UCSD-AML1 (cell line): ENCODE results near the gene RBM48.
"Not testable (repeated sequence)": the region's sequence is repeated elsewhere in the genome, so short reads cannot be mapped to it uniquely, and the experiment has no call there.

ENCODE experiments used
- DNase-seq: peaks from one replicate; lab custom pipeline; 2025; ENCODE audit not compliant: unreplicated experiment; lab: John Stamatoyannopoulos, UW

Gene RBM48

DNA sequence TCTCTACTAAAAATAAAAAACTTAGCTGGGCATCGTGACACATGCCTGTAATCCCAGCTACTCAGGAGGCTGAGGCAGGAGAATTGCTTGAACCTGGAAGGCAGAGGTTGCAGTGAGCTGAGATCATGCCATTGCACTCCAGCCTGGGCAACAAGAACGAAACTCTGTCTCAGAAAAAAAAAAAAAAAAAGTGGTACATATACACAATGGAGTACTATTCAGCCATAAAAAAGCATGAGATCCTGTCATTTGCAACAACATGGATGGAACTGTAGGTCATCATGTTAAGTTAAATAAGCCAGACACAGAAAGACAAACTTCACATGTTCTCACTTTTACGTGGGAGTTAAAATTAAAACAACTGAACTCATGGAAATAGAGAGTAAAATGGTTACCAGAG is 14.9 kb downstream of the RBM48 start:
- DNase-seq = not testable (repeated sequence)

DNA sequence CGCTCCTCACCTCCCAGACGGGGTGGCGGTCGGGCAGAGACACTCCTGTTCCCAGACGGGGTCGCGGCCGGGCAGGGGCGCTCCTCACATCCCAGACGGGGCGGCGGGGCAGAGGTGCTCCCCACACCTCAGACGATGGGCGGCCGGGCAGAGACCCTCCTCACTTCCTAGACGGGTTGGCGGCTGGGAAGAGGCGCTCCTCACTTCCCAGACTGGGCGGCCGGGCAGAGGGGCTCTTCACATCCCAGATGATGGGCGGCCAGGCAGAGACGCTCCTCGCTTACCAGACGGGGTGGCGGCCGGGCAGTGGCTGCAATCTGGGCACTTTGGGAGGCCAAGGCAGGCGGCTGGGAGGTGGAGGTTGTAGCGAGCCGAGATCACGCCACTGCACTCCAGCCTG is 16.5 kb downstream of the RBM48 start:
- not testable (repeated sequence) for DNase-seq

DNA sequence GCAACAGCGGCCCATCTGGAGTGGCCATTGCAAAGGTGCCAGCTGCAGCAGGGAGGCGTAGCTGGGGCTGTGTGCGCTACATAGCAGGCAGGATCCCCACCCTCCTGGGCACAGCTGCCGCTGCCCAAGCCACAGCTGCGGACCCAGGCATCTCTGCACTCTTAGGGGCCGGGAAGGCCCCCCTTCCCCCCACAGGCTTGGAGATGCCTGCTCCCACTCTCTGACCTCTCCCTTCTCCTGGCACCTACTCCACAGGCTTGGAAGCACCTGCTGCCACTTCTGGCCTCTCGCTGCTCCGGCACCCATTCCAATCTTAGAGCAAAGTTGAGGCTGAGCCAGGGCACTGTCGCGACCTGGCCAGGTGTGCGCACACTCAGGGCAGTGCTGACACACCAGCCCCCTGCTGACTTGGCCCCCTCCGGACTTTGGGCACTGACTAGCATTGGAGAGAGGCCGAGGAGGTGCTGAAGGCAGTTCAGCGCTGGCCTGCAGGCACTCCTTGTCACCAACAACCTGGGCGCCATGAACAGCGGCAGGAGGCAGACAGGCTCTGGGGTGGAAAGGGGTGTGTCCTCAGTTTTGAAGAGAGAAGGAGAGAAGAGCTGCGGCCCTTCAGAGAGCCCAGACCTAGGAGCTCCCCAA is 18.4 kb downstream of the RBM48 start:
- DNase-seq = no peak

DNA sequence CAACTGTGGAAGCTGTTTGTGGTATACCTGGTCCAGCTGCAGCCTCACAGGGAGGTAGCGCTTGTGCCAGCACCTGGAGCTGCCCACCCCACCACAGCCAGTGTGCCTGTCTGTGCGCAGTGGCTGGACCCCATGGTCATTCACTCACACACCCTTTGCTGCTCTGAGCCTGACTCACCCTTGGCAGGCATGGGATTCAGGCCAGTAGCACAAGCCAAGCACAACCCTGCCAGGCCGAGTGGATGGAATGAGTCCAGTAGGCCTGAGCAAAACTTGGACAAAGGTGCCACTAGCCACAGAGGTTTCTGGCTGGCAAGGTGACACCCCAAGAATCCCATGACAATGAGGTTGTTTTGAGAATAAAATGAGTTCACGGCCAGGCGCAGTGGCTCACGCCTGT is 19.0 kb downstream of the RBM48 start:
- DNase-seq = no peak

DNA sequence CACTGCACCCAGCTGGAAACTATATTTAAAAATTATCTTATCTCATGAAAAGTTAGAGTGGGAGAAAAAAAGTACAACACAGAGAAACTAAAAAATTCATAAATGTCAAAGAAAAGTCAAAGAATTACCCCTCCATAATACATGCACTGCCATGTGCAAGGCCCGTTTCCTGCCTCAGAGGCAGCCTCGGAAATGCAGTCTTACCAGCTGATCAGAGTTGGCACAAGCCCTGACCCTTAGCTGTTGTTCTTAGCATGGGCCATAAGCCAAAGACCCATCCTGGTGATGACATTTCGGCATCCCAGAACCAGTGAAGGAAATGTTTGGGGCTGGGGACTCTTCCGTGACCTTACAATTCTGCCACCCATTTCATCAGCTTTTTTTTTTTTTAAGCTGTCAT is 21.6 kb downstream of the RBM48 start:
- DNase-seq = no peak

DNA sequence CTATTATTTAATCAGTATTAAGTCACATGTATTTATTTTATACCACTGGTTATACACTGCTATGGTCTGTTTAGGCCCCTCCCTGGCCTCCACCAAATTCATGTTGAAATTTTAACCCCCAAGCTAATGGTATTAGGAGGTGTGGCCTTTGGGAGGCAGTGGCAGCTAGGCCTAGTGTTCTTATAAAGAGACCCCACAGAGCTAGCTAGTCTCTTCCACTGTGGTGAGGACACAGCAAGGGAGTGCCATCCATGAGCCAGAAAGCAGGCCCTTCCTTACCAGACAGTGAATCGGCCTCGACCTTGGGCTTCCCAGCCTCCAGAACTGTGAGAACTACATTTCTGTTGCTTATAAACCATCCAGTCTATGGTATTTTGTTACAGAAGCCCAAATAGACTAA is 28.7 kb downstream of the RBM48 start:
- no peak for DNase-seq

DNA sequence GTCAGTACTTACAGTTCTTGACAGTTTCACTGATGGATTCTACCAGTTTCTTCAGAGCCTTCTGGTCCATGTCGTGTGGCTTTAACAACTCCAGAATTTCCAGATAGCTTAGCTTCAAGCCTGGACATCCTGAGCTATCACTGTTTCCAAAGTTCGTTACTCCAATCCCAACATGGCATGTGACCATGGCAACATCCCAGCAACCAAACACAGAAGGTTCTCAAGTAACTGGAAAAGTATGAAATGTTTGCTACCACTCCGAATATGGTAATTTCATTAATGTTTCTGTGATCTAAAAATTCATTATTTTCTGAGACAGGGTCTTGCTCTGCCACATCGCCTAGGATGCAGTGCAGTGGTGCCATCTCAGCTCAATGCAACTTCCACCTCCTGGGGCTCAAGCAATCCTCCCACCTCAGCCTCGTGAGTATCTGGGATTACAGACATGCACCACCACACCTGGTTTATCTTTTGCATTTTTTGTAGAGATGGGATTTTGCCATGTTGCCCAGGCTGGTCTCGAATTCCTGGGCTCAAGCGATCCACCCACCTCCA is 29.3 kb downstream of the RBM48 start:
- no peak for DNase-seq

DNA sequence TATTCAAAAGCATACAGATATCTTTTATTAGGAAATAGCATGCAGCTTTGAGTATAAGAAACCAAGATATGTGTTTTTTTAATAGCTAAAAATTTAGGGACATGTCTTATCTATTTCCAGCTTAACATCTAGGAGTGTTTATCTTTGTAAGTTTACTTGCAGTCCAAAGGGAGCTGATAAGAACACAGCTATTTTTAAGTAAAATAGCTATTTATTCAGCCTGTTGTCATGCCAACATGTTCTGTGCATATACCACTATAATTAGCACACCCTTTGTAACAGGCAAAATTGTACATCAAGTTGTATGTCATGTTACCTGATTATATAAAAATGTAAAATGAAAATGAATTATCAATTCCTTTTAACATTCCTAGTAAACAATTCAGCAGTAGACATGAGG is 32.0 kb downstream of the RBM48 start:
- no peak for DNase-seq

DNA sequence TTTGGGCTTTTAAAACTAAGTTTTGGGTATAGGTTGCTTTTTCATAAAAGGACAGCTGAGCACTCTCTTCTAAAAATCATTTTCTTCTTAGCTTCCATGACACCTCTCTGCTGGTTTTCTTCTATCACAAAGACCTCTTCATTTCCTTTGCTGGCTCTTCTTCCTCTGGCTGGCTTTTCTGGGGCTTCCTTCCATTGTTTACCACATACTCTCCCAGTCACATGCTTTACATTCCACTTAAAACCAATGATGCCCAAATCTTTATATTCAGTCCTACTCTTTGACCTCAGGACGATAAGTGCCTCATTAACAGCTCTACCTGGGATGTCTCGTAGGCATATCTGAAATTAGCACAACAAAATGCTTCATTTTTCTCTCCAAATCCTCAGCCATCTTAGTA is 34.8 kb downstream of the RBM48 start:
- no peak for DNase-seq

DNA sequence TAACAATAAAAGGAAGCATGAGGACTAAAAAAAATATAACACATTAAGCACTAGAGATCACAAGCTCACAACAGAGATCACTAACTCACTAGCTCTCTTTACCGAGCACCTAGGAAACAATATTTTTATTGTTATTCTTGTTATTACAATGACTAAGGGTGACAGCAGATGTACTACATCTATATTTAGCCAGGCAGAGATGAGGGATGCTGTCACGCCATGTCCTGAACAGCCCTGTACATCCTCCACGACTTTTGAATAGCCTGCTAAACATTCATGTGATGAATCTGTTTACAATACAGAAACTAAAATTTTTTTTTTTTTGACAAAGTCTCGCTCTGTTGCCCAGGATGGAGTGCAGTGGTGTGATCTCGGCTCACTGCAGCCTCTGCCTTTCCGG is 38.9 kb downstream of the RBM48 start:
- DNase-seq = no peak

DNA sequence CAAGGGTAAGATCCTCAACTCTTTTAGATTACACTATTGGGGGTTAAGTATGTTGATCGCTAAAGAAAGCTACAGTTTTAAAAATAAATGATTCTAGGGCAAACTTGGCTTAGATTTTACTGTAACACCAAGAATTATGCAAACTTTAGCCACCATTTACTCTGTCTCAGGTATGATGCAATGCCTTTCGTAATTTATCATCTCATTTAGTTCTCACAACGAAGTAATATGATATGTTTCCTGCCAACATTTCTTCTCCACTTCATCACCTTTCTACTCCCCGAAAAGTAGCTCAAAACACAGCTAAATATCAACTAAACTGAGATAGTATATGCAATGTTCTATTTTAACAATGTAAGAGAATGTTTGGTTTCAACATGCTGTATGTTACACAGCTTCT is 40.5 kb downstream of the RBM48 start:
- DNase-seq = no peak

DNA sequence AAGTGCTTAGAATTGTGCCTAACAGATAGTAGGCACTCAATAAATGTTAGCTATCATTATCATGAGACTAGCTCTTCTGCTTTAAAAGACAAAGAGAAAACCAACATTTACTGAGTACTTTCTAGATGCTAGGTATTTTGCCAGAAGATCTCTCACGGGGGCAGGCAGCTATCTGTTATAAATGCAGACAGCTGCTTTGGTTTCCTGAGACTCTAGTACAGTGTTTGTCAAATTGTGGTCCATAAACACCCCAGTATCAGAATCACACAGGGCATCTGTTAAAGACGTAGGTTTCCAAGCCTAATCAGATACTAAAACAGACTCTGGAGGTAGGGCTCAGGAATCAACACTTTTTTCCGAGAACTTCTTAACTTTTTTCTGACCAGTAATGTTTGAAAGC is 47.7 kb downstream of the RBM48 start:
- no peak for DNase-seq

DNA sequence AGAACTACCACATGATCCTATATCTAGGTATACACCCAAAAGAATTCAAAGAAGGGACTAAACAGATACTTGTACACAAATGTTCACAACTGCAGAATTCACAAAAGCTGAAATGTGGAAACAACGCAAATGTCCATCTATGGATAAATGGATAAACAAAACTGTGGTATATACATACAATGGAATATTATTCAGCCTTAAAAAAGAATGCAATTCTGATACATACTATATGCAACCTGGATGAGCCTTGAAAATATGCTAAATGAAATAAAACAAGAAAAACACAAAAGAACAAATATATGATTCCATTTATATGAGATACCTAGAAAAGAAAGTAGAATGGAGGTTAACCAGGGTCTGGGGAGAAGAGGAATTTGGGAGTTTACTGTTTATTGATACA is 54.4 kb downstream of the RBM48 start:
- no peak for DNase-seq

DNA sequence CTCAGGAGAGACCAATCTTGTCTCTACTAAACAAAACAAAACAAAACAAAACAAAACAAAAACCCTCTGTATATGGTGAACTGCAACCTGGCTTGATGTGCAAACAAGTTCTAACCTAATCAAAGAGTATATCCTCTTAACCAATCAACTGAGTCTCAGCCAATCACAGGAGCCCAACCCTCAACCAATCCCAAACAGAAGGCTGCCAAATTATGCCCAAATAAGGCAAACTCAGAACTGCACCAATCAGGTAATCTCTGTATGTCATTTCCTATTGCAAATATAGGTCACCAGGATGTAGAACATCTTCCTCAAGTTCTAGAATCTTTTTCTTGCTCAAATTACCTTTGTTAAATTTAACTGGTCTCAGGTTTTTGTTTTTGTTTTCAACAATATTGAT is 56.4 kb downstream of the RBM48 start:
- DNase-seq = no peak

DNA sequence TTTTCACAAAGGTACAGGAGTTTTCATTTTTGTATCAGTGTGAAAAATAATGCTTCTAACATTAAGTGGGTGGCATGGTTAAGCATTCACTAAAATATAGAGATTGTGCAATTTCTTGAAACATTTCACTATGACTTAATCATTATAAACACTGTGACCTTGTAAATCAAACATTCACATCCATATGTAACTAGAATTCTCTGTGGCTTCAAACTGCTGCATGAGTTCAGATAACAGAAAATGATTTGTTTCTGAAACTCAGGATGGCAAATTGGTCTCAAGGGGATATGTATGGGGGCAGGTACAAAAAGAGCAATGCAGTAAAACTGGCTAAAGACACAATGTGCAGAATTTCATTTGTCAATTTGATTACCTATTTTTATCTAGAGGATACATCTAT is 57.8 kb downstream of the RBM48 start:
- no peak for DNase-seq

DNA sequence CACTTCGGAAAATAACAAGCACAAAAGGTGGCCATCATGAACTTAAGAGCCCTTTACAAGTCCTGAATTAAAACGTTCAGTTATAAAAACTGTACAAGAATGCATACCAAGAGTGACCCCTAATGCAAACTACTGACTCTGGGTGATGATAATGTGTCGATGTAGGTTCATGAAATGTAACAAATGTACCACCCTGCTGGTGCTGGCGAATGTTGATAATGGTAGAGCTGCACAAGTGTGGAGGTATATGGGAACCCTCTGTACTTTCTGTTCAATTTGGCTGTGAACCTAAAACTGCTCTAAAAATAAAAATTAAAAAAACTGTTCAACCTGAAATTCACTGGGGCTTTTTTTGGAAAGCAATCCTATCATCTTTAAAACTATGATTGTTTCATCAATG is 58.2 kb downstream of the RBM48 start:
- no peak for DNase-seq
